ENCODE data around the gene HAND1.

HAND1 gene

GRCh38 chr5:154477382-154478223, 424 bp downstream of the HAND1 start:
- DNase-seq: no peak

- no peak for DNase-seq
Measured at GRCh38 chr5:154476354-154477205, 1.4 kb downstream of the HAND1 start.

GRCh38 chr5:154475591-154476353, 2.3 kb downstream of the HAND1 start:
- DNase-seq: no peak

- DNase-seq: no peak
Measured at GRCh38 chr5:154474396-154475334, 3.4 kb downstream of the HAND1 start.

GRCh38 chr5:154473581-154474283, 4.3 kb downstream of the HAND1 start:
- DNase-seq: no peak

- DNase-seq: no peak
Measured at GRCh38 chr5:154472871-154473580, 5.0 kb downstream of the HAND1 start.

- no peak for DNase-seq
Measured at GRCh38 chr5:154470947-154471870, 6.8 kb downstream of the HAND1 start.

- no peak for DNase-seq
Measured at GRCh38 chr5:154470137-154470536, 7.9 kb downstream of the HAND1 start.

GRCh38 chr5:154467655-154468354, 10.2 kb downstream of the HAND1 start:
- peak; percentile 37 for DNase-seq

GRCh38 chr5:154466671-154467070, 11.4 kb downstream of the HAND1 start:
- no peak for DNase-seq

- DNase-seq: no peak
Measured at GRCh38 chr5:154466147-154466546, 11.9 kb downstream of the HAND1 start.

- DNase-seq: no peak
Measured at GRCh38 chr5:154465169-154465568, 12.9 kb downstream of the HAND1 start.

- DNase-seq: no peak
Measured at GRCh38 chr5:154464438-154464837, 13.6 kb downstream of the HAND1 start.

- DNase-seq: no peak
Measured at GRCh38 chr5:154461531-154461930, 16.5 kb downstream of the HAND1 start.

GRCh38 chr5:154460172-154460571, 17.9 kb downstream of the HAND1 start:
- DNase-seq: no peak

GRCh38 chr5:154459015-154459414, 19.0 kb downstream of the HAND1 start:
- DNase-seq: no peak

- no peak for DNase-seq
Measured at GRCh38 chr5:154456540-154456939, 21.5 kb downstream of the HAND1 start.

- no peak for DNase-seq
Measured at GRCh38 chr5:154455585-154455984, 22.4 kb downstream of the HAND1 start.

GRCh38 chr5:154451957-154452356, 26.1 kb downstream of the HAND1 start:
- no peak for DNase-seq

Data from NCI-H2029 (cell line).